ENCODE data around the gene PCDHA13. TPM values are rescaled to one million over a fixed set of nuclear protein-coding genes. Genes with fewer than 3 reads are reported as not detected.
A peak's percentile ranks its signal among the peaks of the same experiment; 100 is the strongest.
"Not testable (repeated sequence)": the region's sequence is repeated elsewhere in the genome, so short reads cannot be mapped to it uniquely, and the experiment has no call there.

PCDHA13 gene
- total RNA-seq, result 1 to 10 TPM; 1.8 to 4.0 (median 3.1) TPM

GRCh38 chr5:140881889-140882590 is at the start of gene PCDHA13:
TSS of gene PCDHA13 (plus strand) at chr5:140882124. CDS start at chr5:140882269, 145 bp downstream.
- intact Hi-C loops (cut with DNase I), result loop anchor here (5.0 kb wide), 1 partner anchor 165 kb away; no protein-coding TSS in a partner anchor
- peak in 4 of 6 experiments; percentile 45 to 56 (median 48) for TF ChIP-seq CTCF (IDR thresholded peaks at IDR 0.05)
- TF ChIP-seq POLR2A (IDR thresholded peaks at IDR 0.05), result no peak
- WGBS, 2 donors, result 9 to 18% methylated on average over 25 to 35 of the region's 35 CpGs
- no peaks in the 10 kb centered on the region for H3K27me3 ChIP-seq
- H3K9me3 ChIP-seq, result no peaks in the 10 kb centered on the region
- peak in 1 of 2 donors; percentile 26 for DNase-seq
- no peak within 1 kb of the TSS for H3K27ac ChIP-seq
- H3K4me1 ChIP-seq, result no peaks in the 10 kb centered on the region
- no peak within 1 kb of the TSS for H3K4me3 ChIP-seq (replicated peaks in 1 of 3)
- no peaks in the 10 kb centered on the region for H3K36me3 ChIP-seq

GRCh38 chr5:140833993-140834392 is 47.9 kb upstream of the PCDHA13 start, which contains the start of gene PCDHA7:
TSS of gene PCDHA7 (plus strand) at chr5:140834269. CDS start at chr5:140834384, 115 bp downstream.
- Histone ChIP-seq H3K36me3 (no peaks in the 10 kb centered on the region), H3K4me3 (replicated peaks in 1 of 3) (no peak within 1 kb of the TSS), H3K4me1 (no peaks in the 10 kb centered on the region), H3K9me3 (no peaks in the 10 kb centered on the region), H3K27ac (no peak within 1 kb of the TSS), H3K27me3 (no peaks in the 10 kb centered on the region)
- intact Hi-C loops (cut with DNase I), result no loop called here
- TF ChIP-seq CTCF (IDR thresholded peaks at IDR 0.05) (no peak), POLR2A (IDR thresholded peaks at IDR 0.05) (no peak)
- DNase-seq, result no peak
- 6 to 12% methylated on average over 8 of the region's 8 CpGs for WGBS, 2 donors

- H3K4me3 ChIP-seq (replicated peaks in 1 of 3); DNase-seq; H3K9me3 ChIP-seq; H3K27ac ChIP-seq; H3K36me3 ChIP-seq; H3K4me1 ChIP-seq; intact Hi-C loops (cut with DNase I); H3K27me3 ChIP-seq: not testable (repeated sequence)
- 16 to 19% methylated on average over 26 to 27 of the region's 38 CpGs for WGBS, 2 donors
These were observed 47.4 kb upstream of the PCDHA13 start for GRCh38 chr5:140834439-140835008.

- WGBS, 2 donors, result 38 to 52% methylated on average over 24 to 54 of the region's 103 CpGs
These were observed 46.1 kb upstream of the PCDHA13 start for GRCh38 chr5:140835622-140836510.

More at GRCh38 chr5:140835622-140836510, 46.1 kb upstream of the PCDHA13 start:
- Histone ChIP-seq H3K36me3 (no peaks in the 10 kb centered on the region), H3K27ac (no peak overlapping the region), H3K9me3 (no peaks in the 10 kb centered on the region), H3K4me3 (replicated peaks in 1 of 3) (no peak overlapping the region), H3K27me3 (no peaks in the 10 kb centered on the region), H3K4me1 (no peaks in the 10 kb centered on the region)
- no peak for TF ChIP-seq CTCF (IDR thresholded peaks at IDR 0.05)
- no peak for TF ChIP-seq POLR2A (IDR thresholded peaks at IDR 0.05)
- intact Hi-C loops (cut with DNase I), result no loop called here
- DNase-seq, result no peak
